Adipose tissue (tissue), 3 donors: ENCODE measurements around the gene KDM6A. TPM values are rescaled to one million over a fixed set of nuclear protein-coding genes. Genes with fewer than 3 reads are reported as not detected.
"Not testable (repeated sequence)": the region's sequence is repeated elsewhere in the genome, so short reads cannot be mapped to it uniquely, and the experiment has no call there.

ENCODE experiments used
- H3K27ac ChIP-seq: one replicate; pipeline ENCODE4 v1.5.1; 2013; ENCODE audit warnings: low read depth, low read length
- WGBS, 3 donors: extraction: QIAGEN DNeasy Blood & Tissue Kit; methylation state at CpG; one replicate each; pipeline ENCODE4 v1.1.7; 2013; 5-methylcytosine and 5-hydroxymethylcytosine counted together
- polyA plus RNA-seq, 3 donors: library from polyadenylated mRNA; stranded (reverse); fragments of 200-250 nt; gene quantifications; one replicate each; pipeline ENCODE4 v1.2.3, GENCODE V29; 2013
- donor health status: healthy with polysubstance abuse.
- donor health status: Bipolar disorder and iron deficiency.
- donor health status: healthy.

The KDM6A gene
- polyA plus RNA-seq, 3 donors = 3.9 to 12.3 (median 6.4) TPM

DNA sequence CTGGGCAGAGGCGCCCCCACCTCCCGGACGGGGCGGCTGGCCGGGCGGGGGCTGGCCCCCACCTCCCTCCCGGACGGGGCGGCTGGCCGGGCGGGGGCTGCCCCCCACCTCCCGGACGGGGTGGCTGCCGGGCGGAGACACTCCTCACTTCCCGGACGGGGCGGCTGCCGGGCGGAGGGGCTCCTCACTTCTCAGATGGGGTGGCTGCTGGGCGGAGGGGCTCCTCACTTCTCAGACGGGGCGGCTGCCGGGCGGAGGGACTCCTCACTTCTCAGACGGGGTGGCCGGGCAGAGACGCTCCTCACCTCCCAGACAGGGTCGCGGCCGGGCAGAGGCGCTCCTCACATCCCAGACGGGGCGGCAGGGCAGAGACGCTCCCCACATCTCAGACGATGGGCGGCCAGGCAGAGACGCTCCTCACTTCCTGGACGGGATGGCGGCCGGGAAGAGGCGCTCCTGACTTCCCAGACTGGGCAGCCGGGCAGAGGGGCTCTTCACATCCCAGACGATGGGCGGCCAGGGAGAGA lies 38.1 kb downstream of the KDM6A start:
- WGBS, 3 donors = 96% methylated on average over 7 to 33 of the region's 45 CpGs
- not testable (repeated sequence) for H3K27ac ChIP-seq

DNA sequence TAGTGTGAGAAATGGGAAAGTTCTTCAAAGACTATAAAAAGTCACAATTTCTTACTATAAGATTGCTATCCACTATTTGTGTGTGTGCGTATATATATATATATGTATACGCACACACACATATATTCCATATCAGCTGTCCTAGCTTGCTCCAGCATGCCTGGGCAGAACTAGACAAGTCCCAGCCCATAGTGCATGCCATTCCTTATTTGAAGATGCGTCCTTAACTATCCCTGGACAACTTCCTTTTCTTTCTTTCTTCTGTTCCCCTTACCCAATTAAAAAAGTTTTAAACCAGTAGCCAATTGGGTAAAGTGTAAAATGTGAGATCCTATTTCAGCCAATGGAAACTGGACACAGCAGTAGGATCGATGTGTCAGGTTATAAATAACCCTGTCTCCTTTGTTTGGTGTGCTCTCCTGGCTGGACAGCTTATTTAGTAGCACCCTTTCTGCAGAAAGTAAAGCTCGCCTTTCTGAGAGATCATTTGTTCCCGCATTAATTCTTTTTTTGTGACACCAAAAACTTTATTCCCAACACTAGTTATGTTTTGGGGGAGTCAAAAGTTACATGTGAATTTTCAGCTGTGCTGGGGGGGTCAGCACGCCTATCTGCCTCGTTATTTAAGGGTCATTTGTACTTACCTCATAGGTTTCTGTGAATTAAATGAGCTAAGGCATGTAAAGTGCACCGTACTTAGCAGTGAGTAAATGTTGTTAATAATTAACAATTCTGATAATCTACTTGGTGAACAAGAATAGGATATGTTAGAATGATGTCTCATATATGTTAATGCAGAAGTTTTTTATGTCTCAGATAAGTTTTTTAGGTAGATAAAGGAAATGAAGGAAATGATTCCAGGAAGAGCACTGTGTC lies 40.9 kb downstream of the KDM6A start:
- H3K27ac ChIP-seq = no peak overlapping the region
- 69 to 90% (median 88%) methylated on average over 8 to 9 of the region's 9 CpGs for WGBS, 3 donors

DNA sequence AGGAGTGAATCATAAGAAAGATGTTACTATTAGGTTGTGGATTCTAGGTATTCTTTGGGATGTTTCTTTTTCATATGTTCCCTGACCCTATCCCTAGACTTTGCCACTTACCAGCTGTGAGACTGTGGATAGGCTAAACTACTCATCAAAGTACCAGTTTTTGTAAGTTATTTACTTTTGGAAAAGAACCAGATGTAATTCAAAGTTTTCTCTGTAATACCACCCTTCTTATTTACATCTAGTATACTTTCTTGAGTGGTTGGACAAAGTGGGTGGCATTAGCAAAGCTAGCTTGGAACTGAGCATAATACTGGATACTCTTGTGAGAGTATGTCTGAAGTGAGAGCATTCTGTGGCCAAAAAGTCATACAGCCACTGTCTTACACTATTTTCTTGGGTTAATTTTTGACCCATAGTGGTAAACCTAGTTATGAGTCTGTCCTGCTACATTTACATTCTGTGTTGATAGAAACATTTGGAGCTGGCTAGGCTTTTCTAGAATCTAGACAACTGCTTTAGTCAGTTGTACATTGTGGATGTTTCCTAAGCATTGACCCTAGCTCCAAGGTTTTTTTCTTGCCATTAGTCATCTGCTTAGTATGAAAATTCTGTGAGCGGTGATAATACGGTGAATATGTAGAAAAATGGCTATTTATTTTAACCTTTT lies 41.7 kb downstream of the KDM6A start:
- no peak overlapping the region for H3K27ac ChIP-seq
- WGBS, 3 donors = 56 to 81% (median 63%) methylated on average over 2 of the region's 2 CpGs

DNA sequence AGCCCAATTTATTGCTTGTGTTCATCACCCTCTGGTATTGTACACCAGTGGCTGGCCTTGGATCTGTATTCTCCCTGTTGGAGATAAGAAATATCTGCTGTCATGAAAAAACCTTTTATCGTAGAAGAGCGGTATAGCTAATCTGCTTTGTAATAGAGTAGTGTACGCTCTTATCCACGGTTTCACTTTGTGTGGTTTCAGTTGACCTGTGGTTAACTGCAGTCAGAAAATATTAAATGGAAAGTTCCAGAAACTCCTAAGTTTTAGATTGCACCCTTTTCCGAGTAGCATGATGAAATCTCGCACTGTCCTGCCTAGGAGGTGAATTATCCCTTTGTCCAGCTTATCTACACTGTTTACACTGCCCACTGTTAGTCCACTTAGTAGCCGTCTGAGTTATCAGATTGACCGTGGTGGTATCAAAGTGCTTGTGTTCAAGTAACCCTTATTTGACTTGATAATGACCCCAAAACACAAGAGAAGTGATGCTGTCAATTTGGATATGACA lies 42.4 kb downstream of the KDM6A start:
- 12 to 61% (median 46%) methylated on average over 8 of the region's 8 CpGs for WGBS, 3 donors
- no peak overlapping the region for H3K27ac ChIP-seq

DNA sequence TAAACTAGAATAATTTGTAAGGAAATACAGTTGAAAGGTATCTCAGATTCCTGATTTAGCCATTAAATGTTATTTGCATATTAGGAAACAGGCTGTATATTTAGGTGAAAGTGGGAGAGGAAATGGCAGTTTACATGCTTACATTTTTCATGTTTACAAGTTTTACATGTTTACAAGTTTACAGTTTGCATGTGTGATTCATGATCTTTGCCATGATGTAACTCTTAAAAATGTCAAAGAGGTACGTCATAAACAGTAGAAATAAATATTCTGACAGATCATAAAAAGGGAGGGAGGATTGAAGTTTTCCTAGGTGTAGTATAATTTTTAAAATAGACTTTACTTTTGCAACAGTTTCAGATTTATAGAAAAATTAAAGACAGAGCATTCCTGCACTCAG lies 45.7 kb downstream of the KDM6A start:
- WGBS, 3 donors = 29 to 56% (median 52%) methylated on average over 1 of the region's 1 CpG
- no peak overlapping the region for H3K27ac ChIP-seq

DNA sequence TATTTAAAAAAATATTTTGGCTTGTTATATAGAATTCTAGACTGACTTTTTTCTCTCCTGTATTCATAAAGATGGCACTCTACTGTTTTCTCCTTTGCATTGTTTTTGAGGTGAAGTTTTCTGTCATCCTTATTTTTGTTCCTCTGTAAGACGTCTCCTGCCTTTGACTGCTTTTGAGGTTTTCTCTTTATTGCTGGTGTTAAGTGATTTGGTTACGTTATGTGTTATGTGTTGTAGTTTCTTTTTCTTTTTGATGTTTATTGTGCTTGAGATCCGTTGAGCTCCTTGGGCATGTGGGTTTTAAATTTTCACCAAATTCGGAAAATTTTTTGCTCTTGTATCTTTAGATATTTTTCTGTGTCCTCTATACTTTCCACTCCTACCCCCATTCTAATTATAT lies 50.0 kb downstream of the KDM6A start:
- 73 to 89% (median 76%) methylated on average over 4 of the region's 4 CpGs for WGBS, 3 donors
- no peak overlapping the region for H3K27ac ChIP-seq

DNA sequence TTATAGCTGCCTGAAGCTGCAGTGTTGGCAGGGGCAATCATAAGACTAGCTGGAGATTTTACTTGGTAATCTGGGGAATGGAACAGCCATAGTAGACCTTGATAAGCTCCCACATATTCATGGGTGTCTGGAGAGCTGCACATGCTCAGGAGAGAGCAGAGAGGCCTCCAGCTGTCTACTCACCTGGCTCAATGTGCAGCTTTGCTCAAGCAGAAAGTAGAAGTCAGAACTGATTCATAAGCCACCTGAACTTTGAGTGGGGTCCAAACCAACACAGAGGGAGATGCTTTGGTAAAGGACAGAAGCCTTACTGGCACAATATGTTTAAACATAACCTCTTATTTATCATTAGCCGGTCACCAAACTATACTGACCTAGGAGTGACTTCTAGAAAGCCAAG lies 54.4 kb downstream of the KDM6A start:
- no peak overlapping the region for H3K27ac ChIP-seq
- 35 to 94% (median 94%) methylated on average over 1 of the region's 1 CpG for WGBS, 3 donors

DNA sequence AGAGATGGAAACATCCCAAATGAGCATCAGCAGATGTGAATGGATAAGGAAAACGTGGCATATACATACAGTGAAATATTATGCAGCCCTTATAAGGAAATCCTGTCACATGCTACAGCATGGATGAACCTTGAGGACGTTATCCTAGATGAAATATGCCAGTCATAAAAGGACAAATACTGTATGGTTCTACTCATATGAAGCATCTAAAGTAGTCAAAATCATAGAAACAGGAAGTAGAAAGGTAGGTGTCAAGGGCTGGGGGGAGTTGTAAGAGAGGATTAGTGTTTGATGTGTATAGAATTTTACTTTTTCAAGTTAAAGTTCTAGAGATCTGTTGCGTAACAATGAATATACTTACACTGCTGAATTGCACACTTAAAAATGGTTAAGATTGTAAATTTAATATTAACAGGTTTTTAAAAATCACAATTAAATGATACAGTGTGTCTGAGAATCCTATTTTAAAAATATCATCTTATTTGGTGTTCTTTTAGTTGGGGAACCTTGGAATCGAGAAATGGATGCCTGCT lies 58.5 kb downstream of the KDM6A start:
- no peak overlapping the region for H3K27ac ChIP-seq
- 83 to 87% (median 86%) methylated on average over 4 of the region's 4 CpGs for WGBS, 3 donors

DNA sequence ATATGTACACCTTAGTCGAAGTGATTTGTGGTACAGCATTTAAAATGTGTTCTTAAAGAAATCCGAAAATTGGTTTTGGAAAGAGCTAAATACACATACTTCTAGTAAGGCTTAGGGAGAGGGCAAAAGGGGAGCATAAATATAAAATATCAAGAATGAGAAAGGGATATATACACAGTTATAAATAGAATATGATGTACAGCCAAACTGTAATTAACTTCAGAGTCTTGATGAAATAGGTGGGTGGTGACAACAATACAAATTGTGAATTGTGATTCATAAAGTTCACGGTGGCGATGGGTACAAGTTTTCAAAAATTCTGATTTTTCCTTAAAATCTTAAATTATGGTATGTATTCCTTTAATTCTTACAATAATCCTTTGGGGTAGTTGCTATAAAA lies 62.2 kb downstream of the KDM6A start:
- H3K27ac ChIP-seq = no peak overlapping the region
- 96% methylated on average over 4 of the region's 4 CpGs for WGBS, 3 donors

DNA sequence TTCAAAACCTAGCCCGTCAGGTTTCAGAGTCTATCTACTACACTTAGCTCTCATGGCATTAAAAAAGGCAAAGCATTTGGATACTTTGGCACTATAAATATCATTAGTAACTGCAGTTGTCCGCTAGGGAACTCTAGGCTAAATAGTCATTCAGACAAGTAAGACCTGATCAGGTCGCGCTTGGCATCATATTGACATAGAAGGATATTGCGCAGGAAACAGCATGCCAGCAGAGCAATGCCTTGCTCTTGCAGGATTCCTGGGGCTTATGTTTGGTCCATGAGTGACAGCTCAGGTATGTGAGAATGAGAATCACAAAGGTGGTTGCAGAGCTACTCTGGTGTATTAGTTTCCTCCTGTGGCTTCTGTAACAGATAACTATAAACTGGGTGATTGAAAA lies 62.7 kb downstream of the KDM6A start:
- no peak overlapping the region for H3K27ac ChIP-seq
- WGBS, 3 donors = 83 to 91% (median 86%) methylated on average over 5 of the region's 5 CpGs

DNA sequence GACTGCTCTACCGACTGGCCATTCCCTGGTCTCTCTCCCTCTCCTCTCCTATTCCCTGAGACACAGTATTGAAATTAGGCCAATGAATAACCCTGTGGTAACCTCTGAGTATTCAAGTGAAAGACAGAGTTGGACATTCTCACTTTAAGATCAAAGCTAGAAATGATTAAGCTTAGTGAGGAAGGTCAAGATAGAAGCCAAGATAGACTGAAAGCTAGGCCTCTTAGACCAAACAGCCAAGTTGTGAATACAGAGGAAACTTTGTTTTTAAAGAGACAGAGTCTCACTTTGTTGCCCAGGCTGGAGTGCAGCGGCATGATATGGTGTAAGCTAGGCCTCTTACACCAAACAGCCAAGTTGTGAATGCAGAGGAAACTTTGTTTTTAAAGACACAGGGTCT lies 64.6 kb downstream of the KDM6A start:
- no peak overlapping the region for H3K27ac ChIP-seq
- WGBS, 3 donors = 34 to 80% (median 54%) methylated on average over 2 of the region's 2 CpGs

DNA sequence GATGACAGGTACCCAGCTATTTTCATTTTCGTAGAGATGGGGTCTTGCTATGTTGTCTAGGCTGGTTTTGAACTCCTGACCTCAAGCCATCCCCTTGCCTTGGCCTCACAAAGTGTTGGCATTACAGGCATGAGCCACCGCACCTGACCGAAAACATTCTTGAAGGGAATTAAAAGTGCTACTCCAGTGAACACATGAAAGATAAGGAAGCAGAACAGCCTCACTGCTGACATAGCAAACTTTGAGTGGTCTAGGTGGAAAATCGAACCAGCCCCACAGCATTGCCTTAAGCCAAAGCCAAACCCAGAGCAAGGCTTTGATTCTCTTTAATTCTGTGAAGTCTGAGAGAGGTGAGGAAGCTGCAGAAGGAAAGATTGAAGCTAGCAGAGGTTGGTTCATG lies 65.1 kb downstream of the KDM6A start:
- no peak overlapping the region for H3K27ac ChIP-seq
- 52 to 91% (median 83%) methylated on average over 4 of the region's 4 CpGs for WGBS, 3 donors

DNA sequence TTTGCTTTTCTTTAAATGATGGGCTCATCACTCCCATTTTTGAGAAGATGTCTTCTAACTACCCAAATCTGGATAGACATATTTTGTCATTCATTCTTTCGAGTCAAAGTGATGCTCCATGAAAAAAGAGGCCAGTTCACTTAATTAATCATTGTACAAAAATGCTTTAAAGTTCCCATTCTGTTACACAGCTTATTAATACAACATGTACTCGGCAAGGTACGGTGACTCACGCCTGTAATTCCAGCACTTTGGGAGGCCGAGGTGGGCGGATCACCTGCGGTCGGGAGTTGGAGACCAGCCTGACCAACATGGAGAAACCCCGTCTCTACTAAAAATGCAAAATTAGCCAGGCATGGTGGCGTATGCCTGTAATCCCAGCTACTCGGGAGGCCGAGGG lies 67.6 kb downstream of the KDM6A start:
- WGBS, 3 donors = 94 to 97% (median 97%) methylated on average over 11 to 12 of the region's 12 CpGs
- not testable (repeated sequence) for H3K27ac ChIP-seq

DNA sequence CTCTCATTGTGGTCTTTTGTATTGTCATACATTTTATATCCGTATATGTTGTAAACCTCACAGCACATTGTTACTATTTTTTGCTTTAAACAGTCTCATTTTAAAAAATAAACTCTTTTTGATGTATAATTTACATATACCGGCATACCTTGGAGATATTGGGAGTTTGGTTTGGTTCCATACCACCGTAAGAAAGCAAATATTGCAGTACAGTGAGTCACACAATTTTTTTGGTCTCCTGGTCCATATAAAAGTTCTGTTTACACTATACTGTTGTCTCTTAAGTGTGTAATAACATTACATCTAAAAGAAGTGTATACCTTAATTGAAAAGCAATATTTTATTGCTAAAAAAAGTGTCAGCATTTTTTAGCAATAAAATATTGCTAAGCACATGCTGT lies 70.0 kb downstream of the KDM6A start:
- no peak overlapping the region for H3K27ac ChIP-seq
- 53 to 95% (median 95%) methylated on average over 3 of the region's 3 CpGs for WGBS, 3 donors

DNA sequence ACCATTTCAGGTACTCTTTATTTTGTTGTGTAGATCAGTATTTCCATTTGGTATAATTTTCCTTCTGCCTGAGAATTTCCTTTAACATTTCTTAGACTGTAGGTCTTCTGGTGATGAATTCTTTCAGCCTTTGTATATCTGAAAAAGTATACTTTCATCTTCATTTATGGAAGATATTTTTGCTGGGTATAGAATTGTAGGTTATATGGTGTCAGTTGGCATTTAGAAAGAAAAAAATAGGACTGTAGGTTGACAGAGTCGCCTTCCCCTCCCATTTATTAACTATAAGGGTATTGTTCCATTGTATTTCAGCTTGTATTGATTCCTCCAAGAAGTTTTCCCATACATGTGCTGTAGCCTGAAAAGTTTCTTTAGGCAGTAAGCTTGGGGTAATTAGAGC lies 71.9 kb downstream of the KDM6A start:
- WGBS, 3 donors = 97 to 100% (median 100%) methylated on average over 1 of the region's 1 CpG
- no peak overlapping the region for H3K27ac ChIP-seq

DNA sequence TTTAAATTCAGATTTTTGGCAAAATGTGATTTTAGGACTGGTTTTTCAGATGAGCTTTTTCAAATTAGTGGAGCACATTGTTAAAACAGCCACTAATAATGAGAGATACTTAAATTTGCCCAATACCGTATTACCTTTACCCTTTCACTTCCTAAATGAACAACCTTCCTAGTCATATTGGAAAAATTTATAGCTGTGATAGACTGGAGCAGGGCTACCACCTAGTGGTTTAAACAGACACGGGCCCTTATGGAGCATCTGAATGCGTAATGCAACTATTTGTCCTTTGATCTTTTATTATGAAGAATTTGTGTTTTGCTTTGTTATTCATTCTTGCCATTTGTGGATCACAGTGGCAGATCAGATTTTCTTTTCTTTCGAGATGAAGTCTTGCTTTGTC lies 72.7 kb downstream of the KDM6A start:
- 80 to 86% (median 86%) methylated on average over 4 of the region's 4 CpGs for WGBS, 3 donors

DNA sequence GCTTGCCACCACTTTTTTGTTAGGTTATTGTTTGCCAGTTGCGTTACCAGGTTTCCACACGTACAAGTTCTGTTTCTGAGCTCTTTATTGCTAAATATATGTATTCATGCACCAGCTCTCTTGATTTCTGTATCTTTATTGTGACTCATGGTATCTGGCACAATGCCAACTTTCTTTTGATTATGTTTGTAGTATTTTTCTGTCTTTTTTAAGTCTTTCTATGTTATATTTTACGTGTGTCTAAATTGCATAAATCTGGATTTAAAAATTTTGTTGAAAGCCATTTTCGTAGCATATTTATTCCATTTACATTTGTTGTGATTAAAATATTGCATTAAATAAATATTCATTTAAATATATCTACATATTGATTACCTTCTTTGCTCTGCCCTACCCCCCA lies 73.8 kb downstream of the KDM6A start:
- 78 to 94% (median 89%) methylated on average over 4 of the region's 4 CpGs for WGBS, 3 donors
- no peak overlapping the region for H3K27ac ChIP-seq

More for the DNA sequence above, 72.7 kb downstream of the KDM6A start:
- H3K27ac ChIP-seq = no peak overlapping the region

DNA sequence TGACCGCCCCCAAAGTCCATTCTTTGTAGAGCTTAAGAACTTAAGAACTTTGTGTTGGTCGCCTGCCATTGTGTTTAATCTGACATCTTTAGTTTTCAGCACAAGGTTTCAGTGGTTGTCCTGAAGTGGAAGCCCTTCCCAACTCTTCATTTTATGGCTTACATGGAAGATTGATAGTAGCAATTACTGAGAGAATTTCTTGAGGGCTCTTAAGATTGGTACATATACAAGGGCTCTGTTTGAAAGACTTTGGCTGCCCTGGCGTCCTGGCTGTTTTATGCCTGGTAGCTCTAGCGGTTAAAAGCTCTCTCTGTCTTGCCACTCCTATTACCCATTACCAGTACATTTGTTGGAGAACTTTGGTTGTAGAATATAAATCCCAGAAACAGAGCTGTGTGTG lies 75.0 kb downstream of the KDM6A start:
- WGBS, 3 donors = 92 to 100% (median 100%) methylated on average over 4 of the region's 4 CpGs
- H3K27ac ChIP-seq = no peak overlapping the region

DNA sequence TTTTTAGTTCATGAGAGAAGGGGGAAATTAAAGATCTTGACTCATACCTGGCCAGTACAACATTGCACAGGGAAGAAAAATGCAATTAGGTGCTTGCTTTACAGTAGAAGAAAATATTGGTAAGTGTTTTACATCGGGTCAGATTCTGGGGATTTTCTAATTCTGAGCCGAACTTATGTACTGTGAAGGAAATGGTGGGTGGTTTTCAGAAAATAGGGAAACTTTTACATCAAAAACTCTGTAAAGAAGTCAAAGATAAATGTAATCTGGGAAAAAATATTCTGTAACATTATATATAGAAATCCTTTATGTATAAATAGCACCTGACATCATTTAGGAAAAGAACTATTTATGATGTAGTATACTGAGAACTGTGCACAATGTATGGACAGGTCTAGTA lies 75.4 kb downstream of the KDM6A start:
- no peak overlapping the region for H3K27ac ChIP-seq
- WGBS, 3 donors = 82 to 97% (median 86%) methylated on average over 2 of the region's 2 CpGs
